Mucosa of stomach (tissue), 1 donor: ENCODE measurements around the gene NLN.
"Not testable (repeated sequence)": the region's sequence is repeated elsewhere in the genome, so short reads cannot be mapped to it uniquely, and the experiment has no call there.

Source experiments
- H3K27me3 ChIP-seq: one replicate; pipeline ENCODE4 v1.7.0; 2013; ENCODE audit warnings: mild to moderate bottlenecking, low read length; ENCODE audit not compliant: control insufficient read depth, insufficient read depth
- H3K36me3 ChIP-seq: one replicate; pipeline ENCODE4 v1.7.0; 2013; ENCODE audit warnings: low read length; ENCODE audit not compliant: control insufficient read depth, insufficient read depth
- H3K4me1 ChIP-seq: one replicate; pipeline ENCODE4 v1.7.0; 2013; ENCODE audit warnings: mild to moderate bottlenecking, low read length; ENCODE audit not compliant: control insufficient read depth, insufficient read depth
- H3K4me3 ChIP-seq: one replicate; pipeline ENCODE4 v1.7.0; 2013; ENCODE audit warnings: low read length
- H3K9ac ChIP-seq: one replicate; pipeline ENCODE4 v1.7.0; 2013; ENCODE audit warnings: mild to moderate bottlenecking, low read length, moderate library complexity
- H3K9me3 ChIP-seq: one replicate; pipeline ENCODE4 v1.7.0; 2013; ENCODE audit warnings: mild to moderate bottlenecking, low read length, moderate library complexity; ENCODE audit not compliant: control insufficient read depth
- donor health status: Pancreatic carcinoma.

NLN gene

GRCh38 chr5:65721720-65722574 is at the start of gene NLN, which contains the start of gene SGTB:
Gene NLN, plus strand, starts transcription at chr5:65722205. Its CDS starts 169 bp downstream, at chr5:65722374.
Gene SGTB, minus strand, starts transcription at chr5:65722109. Its CDS starts 1,302 bp downstream, at chr5:65720807.
- Histone ChIP-seq H3K4me1 (no peaks in the 10 kb centered on the region), H3K27me3 (no peaks in the 10 kb centered on the region)

GRCh38 chr5:65672796-65673195 is 49.2 kb upstream of the NLN start:
- no peak overlapping the region for H3K4me3 ChIP-seq
- H3K27me3 ChIP-seq = no peaks in the 10 kb centered on the region
- no peaks in the 10 kb centered on the region for H3K36me3 ChIP-seq
- no peak overlapping the region for H3K9ac ChIP-seq
- no peaks in the 10 kb centered on the region for H3K4me1 ChIP-seq
- H3K9me3 ChIP-seq = no peaks in the 10 kb centered on the region

More at GRCh38 chr5:65721720-65722574, at the start of gene NLN, which contains the start of gene SGTB:
- Histone ChIP-seq H3K9ac (peak within 1 kb of the TSS; percentile 64), H3K4me3 (peak within 1 kb of the TSS; percentile 88), H3K36me3 (no peaks in the 10 kb centered on the region), H3K9me3 (no peaks in the 10 kb centered on the region)

GRCh38 chr5:65674749-65675148 is 47.3 kb upstream of the NLN start:
- Histone ChIP-seq H3K36me3 (no peaks in the 10 kb centered on the region), H3K9me3 (no peaks in the 10 kb centered on the region), H3K9ac (no peak overlapping the region), H3K4me1 (no peaks in the 10 kb centered on the region), H3K27me3 (no peaks in the 10 kb centered on the region), H3K4me3 (no peak overlapping the region)

- not testable (repeated sequence) for H3K9ac ChIP-seq, H3K27me3 ChIP-seq
Measured at GRCh38 chr5:65676056-65676455, 45.9 kb upstream of the NLN start.

GRCh38 chr5:65682148-65682547 is 39.9 kb upstream of the NLN start:
- H3K9me3 ChIP-seq = no peaks in the 10 kb centered on the region
- no peak overlapping the region for H3K4me3 ChIP-seq
- no peaks in the 10 kb centered on the region for H3K4me1 ChIP-seq
- H3K27me3 ChIP-seq = no peaks in the 10 kb centered on the region
- no peak overlapping the region for H3K9ac ChIP-seq
- no peaks in the 10 kb centered on the region for H3K36me3 ChIP-seq

More at GRCh38 chr5:65676056-65676455, 45.9 kb upstream of the NLN start:
- not testable (repeated sequence) for H3K4me3 ChIP-seq, H3K36me3 ChIP-seq, H3K4me1 ChIP-seq, H3K9me3 ChIP-seq

GRCh38 chr5:65693121-65693520 is 28.9 kb upstream of the NLN start:
- Histone ChIP-seq H3K9ac (no peak overlapping the region), H3K4me3 (no peak overlapping the region), H3K4me1 (no peaks in the 10 kb centered on the region), H3K27me3 (no peaks in the 10 kb centered on the region), H3K9me3 (no peaks in the 10 kb centered on the region), H3K36me3 (no peaks in the 10 kb centered on the region)

GRCh38 chr5:65695162-65695755 is 26.7 kb upstream of the NLN start:
- peaks cover 3% of the 10 kb centered on the region for H3K27me3 ChIP-seq
- H3K36me3 ChIP-seq = no peaks in the 10 kb centered on the region
- no peak overlapping the region for H3K9ac ChIP-seq
- no peaks in the 10 kb centered on the region for H3K9me3 ChIP-seq
- no peaks in the 10 kb centered on the region for H3K4me1 ChIP-seq
- no peak overlapping the region for H3K4me3 ChIP-seq

GRCh38 chr5:65695896-65696295 is 26.1 kb upstream of the NLN start:
- no peak overlapping the region for H3K4me3 ChIP-seq
- no peaks in the 10 kb centered on the region for H3K4me1 ChIP-seq
- no peak overlapping the region for H3K9ac ChIP-seq
- H3K9me3 ChIP-seq = no peaks in the 10 kb centered on the region
- no peaks in the 10 kb centered on the region for H3K36me3 ChIP-seq
- H3K27me3 ChIP-seq = peaks cover 3% of the 10 kb centered on the region

- Histone ChIP-seq H3K36me3 (no peaks in the 10 kb centered on the region), H3K9me3 (no peaks in the 10 kb centered on the region), H3K4me1 (no peaks in the 10 kb centered on the region), H3K4me3 (no peak overlapping the region), H3K9ac (no peak overlapping the region), H3K27me3 (peaks cover 3% of the 10 kb centered on the region)
Measured at GRCh38 chr5:65696892-65697291, 25.1 kb upstream of the NLN start.

- no peaks in the 10 kb centered on the region for H3K4me1 ChIP-seq
- no peak overlapping the region for H3K9ac ChIP-seq
- H3K4me3 ChIP-seq = no peak overlapping the region
- H3K27me3 ChIP-seq = peaks cover 3% of the 10 kb centered on the region
- no peaks in the 10 kb centered on the region for H3K36me3 ChIP-seq
- H3K9me3 ChIP-seq = no peaks in the 10 kb centered on the region
Measured at GRCh38 chr5:65699338-65699737, 22.7 kb upstream of the NLN start.

GRCh38 chr5:65702036-65702435 is 20.0 kb upstream of the NLN start:
- Histone ChIP-seq H3K9me3 (no peaks in the 10 kb centered on the region), H3K27me3 (peaks cover 3% of the 10 kb centered on the region), H3K4me3 (no peak overlapping the region), H3K9ac (no peak overlapping the region), H3K4me1 (no peaks in the 10 kb centered on the region), H3K36me3 (no peaks in the 10 kb centered on the region)

- no peak overlapping the region for H3K4me3 ChIP-seq
- H3K9ac ChIP-seq = no peak overlapping the region
- H3K4me1 ChIP-seq = no peaks in the 10 kb centered on the region
- no peaks in the 10 kb centered on the region for H3K9me3 ChIP-seq
- H3K27me3 ChIP-seq = no peaks in the 10 kb centered on the region
- H3K36me3 ChIP-seq = no peaks in the 10 kb centered on the region
Measured at GRCh38 chr5:65704621-65705239, 17.3 kb upstream of the NLN start.
